NCI-H2107 treated with DMSO at 0.1 percent for 48 hours (cell line): ENCODE data around the gene GALNT11.

Experiments used
- DNase-seq: peaks from one replicate; lab custom pipeline; 2025; ENCODE audit not compliant: unreplicated experiment; lab: John Stamatoyannopoulos, UW

The GALNT11 gene

DNA sequence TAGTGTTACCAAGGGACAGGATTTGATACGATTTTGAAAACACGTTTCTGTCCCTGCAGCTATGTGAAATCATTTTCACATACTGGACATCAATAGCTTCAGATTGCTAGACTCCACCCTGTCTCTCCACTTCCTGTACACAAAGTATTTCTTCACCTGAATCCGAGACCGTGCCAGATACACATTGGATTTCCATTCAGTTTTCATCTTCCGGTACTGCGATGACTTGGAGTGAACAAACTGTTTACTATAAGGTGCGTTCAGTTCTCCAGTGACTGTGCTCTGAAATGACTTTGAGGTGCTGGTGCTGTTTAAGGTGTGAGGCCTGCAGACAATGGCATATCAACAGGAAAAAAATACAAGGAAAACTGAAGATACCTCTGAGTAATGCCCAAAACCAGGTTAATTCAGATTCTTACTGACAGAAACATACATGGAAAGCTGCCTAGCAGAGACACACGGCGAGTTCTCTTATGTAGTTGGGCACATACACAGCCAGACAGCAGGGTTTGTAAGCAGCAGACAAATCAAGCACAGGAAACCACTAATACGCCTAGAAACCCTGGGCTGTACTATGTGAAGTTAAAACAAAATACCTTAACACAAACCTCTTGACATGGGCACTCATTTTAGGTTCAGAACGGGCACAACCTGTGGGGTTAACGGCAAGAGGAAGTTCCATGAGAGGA is 119.2 kb downstream of the GALNT11 start:
- DNase-seq, result no peak

DNA sequence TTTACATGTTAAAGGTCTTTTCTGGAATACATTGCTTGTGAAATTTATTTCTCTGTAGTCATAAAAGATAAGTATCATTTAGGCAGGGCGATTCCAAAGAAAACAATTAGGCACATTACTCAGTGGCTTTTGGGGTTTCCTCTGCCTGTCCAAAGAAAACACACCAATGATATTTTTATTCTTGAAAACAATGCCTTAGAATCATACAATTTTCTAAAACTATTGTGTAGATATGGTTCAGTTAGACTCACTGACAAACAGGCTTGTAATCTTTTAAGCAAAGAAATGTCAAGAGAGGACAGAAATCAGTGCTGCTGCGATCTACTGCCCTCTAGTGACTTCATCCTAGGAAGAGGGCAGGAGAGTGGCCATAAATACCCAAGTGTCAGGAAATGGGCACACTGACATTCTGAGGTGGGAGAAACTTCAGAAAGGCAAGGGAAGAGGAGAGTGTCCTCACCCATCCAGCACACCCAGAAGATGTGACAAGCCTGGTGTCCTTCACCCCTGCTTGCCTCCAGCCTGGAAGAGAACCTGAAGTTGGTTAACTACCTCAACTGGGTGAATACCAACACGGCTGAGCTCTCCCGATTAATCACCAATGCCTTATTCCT is 120.5 kb downstream of the GALNT11 start:
- peak; percentile 38 for DNase-seq

DNA sequence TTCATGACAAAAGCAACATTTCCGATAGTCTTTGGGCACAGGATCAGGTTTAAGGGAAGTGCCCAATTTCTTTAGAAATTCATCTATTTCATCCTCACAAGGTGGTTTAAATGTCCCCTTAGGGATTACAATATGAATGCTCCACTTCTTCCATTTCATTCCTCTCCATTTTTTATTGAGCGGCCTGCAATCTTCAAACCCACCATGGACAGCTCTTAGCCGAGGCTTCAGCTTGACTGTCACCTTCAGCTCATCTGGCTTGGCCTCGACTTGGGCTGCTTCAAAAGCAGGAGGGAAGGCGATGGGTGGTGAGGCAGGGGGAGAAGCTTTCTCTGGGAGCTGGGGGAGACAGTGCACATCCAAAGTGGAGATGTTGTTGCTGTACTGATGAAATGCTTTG is 123.2 kb downstream of the GALNT11 start:
- no peak for DNase-seq

DNA sequence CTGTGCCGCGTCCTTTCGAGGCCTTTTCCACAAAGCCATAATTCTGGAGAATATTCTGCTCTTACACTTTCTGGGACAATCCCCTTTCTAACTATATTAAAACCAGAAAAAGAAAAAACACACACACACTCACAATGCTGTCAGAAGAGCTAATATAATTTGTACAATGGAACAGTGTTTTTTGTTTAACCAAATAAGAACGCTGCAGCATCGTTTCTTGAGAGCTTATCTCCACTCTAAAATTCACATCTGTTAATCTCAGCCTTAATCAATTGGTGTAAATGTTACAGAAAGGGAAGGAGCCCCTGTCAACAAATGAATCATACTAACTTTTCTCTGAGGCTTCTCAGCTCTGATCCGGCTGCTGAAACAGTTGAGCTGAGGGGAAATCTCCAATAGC is 123.9 kb downstream of the GALNT11 start:
- no peak for DNase-seq

DNA sequence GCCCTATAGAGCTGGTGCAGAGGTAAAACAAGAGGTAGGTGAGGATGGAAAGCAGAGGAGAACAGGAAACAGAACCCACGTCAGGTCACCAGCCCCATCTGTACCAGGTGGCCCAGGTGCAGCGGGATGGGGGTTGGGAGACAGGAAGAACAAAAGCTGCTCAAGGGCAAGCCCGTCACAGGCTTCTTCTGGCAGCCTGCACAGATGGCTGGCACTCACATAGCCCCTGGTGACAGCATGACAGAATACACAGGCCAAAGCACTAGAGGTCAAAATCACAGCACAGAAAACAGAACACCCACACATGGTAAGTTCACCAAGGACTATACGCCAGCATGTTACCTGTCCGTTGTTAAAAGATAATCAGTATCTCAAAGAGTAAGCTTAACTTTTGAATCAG is 126.8 kb downstream of the GALNT11 start:
- no peak for DNase-seq

DNA sequence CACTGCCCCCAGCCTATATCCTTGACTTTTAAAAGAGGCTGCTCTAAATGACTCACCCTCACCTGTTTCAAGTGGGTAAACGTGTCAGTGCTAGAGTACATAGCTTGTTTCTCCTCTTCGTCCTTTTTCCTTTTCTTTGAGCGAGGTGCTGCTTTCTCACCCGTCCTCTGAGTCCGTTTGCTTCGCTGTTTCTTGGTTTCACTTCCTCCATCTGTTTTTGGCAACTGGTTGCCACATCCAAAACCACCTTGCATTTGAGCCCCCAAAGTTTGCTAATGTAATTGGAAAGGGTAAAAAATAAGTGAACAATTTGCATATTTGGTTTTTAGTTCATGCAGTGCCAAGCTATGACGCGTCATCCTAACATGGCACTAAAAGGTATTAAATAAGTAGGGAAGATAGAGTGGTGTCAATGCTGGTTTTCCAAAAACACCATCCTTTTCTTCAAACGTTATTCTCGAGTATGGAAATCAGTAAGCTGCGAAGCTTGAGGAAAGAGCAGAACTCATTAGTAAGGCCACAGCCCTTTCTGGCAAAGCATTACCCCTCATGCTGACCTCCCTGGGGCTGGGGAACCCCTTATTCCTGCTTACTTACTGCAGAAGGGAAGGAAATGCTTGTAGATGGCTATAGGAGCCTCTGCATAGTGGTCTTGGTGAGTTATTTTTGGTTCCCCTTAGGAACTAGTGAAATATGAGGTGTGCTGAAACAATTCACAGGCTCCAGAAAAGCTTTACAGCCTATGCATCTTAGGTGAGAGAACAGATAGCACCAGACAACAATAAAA is 133.5 kb downstream of the GALNT11 start:
- no peak for DNase-seq

DNA sequence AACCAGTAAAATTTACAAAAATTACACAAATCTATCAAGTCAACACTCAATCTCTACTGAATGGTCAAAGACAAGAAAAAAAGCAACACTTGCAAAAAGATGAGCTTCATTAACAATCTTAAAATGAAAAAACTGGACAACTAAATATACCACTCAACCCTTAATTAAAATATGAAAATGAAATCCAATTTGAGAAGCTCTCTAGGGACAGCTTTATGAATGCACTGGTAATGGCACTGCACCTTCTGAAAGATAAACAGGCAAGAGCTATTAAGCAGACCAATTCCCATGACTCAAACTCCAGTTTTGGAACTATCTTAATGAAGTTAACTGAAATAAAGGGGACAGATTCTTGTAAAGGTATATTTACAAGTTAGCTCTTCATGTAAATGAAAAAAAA is 135.7 kb downstream of the GALNT11 start:
- no peak for DNase-seq

DNA sequence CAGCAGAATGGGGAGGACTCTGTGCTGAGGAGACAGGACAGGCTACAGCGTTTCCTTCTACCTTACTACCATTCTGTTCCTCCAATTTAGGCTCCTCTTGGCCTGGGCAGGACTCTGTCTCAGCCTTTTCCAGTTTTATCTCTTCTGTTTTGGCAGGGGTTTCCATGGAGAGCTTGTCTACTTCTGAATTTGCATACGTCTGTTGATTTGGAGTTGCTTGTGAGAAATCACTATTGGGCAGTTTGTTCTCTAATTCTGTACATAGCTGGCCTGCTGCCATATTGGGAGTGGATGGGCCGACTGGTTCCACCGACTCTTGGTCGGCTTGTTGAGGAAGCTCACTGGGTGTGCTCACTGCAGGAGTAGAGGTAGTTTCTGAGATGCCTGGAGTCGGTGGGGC is 136.8 kb downstream of the GALNT11 start:
- no peak for DNase-seq
